ENCODE measurements around the gene CLEC9A.

CLEC9A gene

DNA sequence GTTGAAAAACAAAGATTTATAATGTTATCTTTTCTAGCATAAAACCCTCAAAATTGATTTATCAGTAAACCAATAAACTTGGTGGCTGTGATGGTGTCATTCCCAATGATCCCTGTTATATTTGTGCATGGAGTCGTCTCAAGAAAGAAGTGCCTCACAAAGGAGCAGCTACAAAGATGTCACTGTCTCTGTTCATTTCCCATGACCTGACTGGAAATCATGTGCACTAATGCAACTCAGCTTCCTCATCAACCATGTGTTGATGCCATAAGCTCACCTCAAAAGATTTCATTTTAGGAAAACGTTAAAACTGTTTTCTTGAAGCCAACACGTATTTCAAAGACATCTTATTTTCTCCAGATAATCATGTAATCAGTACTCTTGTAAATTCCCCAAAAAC lies 39.5 kb downstream of the CLEC9A start:
- TF ChIP-seq YY1 (IDR thresholded peaks at IDR 0.05; ENCODE audit: low read depth) (no peak), TEAD4 (IDR thresholded peaks at IDR 0.05) (no peak)
- TF ChIP-seq, protein P1, sequence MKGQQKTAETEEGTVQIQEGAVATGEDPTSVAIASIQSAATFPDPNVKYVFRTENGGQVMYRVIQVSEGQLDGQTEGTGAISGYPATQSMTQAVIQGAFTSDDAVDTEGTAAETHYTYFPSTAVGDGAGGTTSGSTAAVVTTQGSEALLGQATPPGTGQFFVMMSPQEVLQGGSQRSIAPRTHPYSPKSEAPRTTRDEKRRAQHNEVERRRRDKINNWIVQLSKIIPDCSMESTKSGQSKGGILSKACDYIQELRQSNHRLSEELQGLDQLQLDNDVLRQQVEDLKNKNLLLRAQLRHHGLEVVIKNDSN (IDR thresholded peaks at IDR 0.05): no peak

DNA sequence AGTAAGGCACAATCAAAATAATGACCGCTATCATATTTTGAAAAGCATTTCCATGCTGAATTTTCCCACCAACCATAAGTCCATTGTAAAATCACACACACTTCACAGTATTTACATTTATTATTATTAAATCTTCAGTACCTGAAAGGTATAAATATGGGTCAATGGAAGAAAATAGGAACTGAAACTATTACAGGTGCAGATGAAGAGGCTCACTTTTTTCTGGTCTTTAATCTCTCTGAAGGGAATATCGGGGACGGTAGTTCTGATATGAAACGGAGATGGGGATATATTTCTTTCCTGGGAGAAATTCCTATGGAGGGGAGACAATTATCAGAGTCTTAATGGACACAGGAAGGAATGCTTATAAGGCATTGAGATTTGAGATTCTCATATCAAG lies 39.9 kb downstream of the CLEC9A start:
- TF ChIP-seq RAD21 (IDR thresholded peaks at IDR 0.05; ENCODE audit: low read depth): no peak
- TF ChIP-seq CEBPB (IDR thresholded peaks at IDR 0.05): no peak
- no peak for TF ChIP-seq CREB1 (IDR thresholded peaks at IDR 0.05; ENCODE audit: low read depth)
- no peak for TF ChIP-seq TEAD4 (IDR thresholded peaks at IDR 0.05)
- TF ChIP-seq, protein P2, sequence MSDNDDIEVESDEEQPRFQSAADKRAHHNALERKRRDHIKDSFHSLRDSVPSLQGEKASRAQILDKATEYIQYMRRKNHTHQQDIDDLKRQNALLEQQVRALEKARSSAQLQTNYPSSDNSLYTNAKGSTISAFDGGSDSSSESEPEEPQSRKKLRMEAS (IDR thresholded peaks at IDR 0.05): no peak
- TF ChIP-seq TAF1 (IDR thresholded peaks at IDR 0.05; ENCODE audit: low read depth): no peak
- TF ChIP-seq FOXM1 (IDR thresholded peaks at IDR 0.05; ENCODE audit: borderline replicate concordance, low read depth): no peak
- no peak for TF ChIP-seq EP300 (IDR thresholded peaks at IDR 0.05; ENCODE audit: borderline replicate concordance)
- TF ChIP-seq ZBTB7A (IDR thresholded peaks at IDR 0.05; ENCODE audit: low read depth): no peak
- TF ChIP-seq, protein P3, sequence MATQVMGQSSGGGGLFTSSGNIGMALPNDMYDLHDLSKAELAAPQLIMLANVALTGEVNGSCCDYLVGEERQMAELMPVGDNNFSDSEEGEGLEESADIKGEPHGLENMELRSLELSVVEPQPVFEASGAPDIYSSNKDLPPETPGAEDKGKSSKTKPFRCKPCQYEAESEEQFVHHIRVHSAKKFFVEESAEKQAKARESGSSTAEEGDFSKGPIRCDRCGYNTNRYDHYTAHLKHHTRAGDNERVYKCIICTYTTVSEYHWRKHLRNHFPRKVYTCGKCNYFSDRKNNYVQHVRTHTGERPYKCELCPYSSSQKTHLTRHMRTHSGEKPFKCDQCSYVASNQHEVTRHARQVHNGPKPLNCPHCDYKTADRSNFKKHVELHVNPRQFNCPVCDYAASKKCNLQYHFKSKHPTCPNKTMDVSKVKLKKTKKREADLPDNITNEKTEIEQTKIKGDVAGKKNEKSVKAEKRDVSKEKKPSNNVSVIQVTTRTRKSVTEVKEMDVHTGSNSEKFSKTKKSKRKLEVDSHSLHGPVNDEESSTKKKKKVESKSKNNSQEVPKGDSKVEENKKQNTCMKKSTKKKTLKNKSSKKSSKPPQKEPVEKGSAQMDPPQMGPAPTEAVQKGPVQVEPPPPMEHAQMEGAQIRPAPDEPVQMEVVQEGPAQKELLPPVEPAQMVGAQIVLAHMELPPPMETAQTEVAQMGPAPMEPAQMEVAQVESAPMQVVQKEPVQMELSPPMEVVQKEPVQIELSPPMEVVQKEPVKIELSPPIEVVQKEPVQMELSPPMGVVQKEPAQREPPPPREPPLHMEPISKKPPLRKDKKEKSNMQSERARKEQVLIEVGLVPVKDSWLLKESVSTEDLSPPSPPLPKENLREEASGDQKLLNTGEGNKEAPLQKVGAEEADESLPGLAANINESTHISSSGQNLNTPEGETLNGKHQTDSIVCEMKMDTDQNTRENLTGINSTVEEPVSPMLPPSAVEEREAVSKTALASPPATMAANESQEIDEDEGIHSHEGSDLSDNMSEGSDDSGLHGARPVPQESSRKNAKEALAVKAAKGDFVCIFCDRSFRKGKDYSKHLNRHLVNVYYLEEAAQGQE (IDR thresholded peaks at IDR 0.05; ENCODE audit: low read depth): no peak
- no peak for TF ChIP-seq TCF12 (IDR thresholded peaks at IDR 0.05; ENCODE audit: low read depth)
- no peak for TF ChIP-seq EGR1 (IDR thresholded peaks at IDR 0.05)
- TF ChIP-seq NFIC (IDR thresholded peaks at IDR 0.05): no peak
- no peak for TF ChIP-seq YY1 (IDR thresholded peaks at IDR 0.05; ENCODE audit: low read depth)
- TF ChIP-seq, protein P1 (IDR thresholded peaks at IDR 0.05): no peak

DNA sequence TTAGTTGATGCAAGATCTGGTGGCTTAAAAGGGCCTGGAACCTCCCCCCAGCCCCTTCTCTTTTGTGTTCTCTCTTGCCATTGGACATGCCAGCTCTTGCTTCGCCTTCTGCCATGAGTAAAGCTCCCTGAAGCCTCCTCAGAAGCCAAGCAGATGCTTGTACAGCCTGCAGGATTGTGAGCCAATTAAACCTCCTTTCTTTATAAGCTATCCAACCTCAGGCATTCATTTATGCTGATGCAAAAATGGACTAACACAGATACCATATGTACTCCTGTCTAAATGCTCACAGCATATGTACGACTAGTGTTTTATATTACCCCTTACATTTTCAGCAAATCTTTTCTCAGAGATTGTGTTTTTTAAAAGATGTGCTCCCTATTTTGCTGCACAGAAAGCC lies 41.6 kb downstream of the CLEC9A start:
- TF ChIP-seq EP300 (IDR thresholded peaks at IDR 0.05; ENCODE audit: borderline replicate concordance) (no peak), YY1 (IDR thresholded peaks at IDR 0.05; ENCODE audit: low read depth) (no peak), RAD21 (IDR thresholded peaks at IDR 0.05; ENCODE audit: low read depth) (no peak), TEAD4 (IDR thresholded peaks at IDR 0.05) (no peak)
- TF ChIP-seq, protein P2 (IDR thresholded peaks at IDR 0.05): no peak

DNA sequence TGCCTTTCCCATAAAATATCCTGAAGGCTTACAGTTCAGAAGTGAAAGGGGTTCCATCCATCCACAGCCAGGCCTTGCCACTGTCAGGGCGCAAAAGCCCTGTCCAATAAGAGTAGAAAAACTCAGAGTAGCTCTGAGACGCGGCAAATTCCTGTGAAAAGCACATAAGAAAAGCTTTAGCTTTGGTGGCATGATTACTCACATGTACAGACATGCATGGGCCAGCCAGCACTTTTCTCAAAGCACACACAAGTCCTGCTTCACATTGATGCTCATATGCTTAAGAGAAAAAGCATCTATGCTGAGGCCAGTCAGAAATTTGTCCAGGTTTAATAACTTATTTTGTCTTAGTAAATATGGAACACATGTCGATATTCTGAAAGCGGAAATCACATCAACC lies 42.8 kb downstream of the CLEC9A start:
- TF ChIP-seq, protein P2 (IDR thresholded peaks at IDR 0.05): no peak
- TF ChIP-seq YY1 (IDR thresholded peaks at IDR 0.05; ENCODE audit: low read depth) (no peak), CEBPB (IDR thresholded peaks at IDR 0.05) (no peak), TEAD4 (IDR thresholded peaks at IDR 0.05) (no peak), RAD21 (IDR thresholded peaks at IDR 0.05; ENCODE audit: low read depth) (no peak), NFIC (IDR thresholded peaks at IDR 0.05) (no peak)

DNA sequence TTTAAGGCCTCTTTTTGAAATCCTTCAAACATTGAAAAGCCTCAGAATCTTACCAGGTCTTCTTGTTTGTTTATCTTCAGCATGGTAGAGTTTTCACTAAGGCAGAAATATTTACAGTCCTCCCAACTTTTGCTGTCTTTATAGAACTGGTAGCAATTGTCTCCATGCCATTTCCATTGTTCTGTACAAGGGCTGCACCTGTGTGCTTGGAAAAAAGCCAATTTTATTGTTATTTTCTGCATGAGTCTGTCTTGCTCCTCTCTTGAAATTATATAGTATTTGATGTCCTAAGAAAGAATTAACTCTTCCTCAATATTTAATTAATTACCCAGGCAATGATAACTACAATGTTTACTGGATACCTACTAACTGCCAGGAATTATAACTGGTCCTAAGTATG lies 45.0 kb downstream of the CLEC9A start:
- TF ChIP-seq, protein P2 (IDR thresholded peaks at IDR 0.05): no peak
- TF ChIP-seq EP300 (IDR thresholded peaks at IDR 0.05; ENCODE audit: borderline replicate concordance) (no peak), NFIC (IDR thresholded peaks at IDR 0.05) (no peak), TEAD4 (IDR thresholded peaks at IDR 0.05) (no peak), CREB1 (IDR thresholded peaks at IDR 0.05; ENCODE audit: low read depth) (no peak), TAF1 (IDR thresholded peaks at IDR 0.05; ENCODE audit: low read depth) (no peak), CEBPB (IDR thresholded peaks at IDR 0.05) (no peak), RAD21 (IDR thresholded peaks at IDR 0.05; ENCODE audit: low read depth) (no peak), YY1 (IDR thresholded peaks at IDR 0.05; ENCODE audit: low read depth) (no peak)

DNA sequence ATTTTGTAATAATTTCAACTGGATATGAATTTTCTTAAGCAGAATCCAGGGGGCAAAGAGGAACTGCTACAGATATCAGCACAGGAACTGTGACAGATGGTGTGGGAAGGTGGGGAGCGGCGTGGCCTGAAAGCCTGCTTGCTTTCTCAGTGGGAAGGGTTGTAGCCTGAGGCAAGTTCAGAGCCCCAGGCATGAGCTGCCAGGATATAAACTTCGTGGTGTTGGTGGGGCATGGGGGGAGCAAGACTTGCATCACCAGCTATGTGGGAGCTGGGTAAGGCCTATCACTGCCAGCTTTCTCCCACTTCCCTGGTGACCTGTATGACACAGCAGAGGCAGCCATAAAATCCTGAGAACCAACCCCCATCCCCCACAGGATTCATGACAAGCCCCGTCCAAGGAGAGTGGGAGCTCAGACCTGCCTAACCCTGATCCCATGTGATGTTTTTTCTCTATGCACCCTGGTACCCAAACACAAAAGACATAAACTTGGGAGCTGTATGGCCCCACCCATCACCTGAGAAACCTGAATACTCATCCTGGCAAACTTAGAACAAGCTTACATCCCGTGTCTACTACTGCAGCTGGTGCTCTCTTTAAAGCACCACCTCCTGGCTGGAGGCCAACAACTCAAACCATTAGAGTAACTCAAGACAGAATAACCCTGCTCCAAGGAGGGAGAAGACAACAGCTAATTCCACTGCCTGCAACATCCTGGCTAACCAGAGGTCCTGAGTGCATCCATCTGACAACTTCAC lies 51.8 kb downstream of the CLEC9A start:
- TF ChIP-seq EP300 (IDR thresholded peaks at IDR 0.05; ENCODE audit: borderline replicate concordance) (no peak), NFIC (IDR thresholded peaks at IDR 0.05) (no peak), CEBPB (IDR thresholded peaks at IDR 0.05) (no peak), YY1 (IDR thresholded peaks at IDR 0.05; ENCODE audit: low read depth) (no peak), EGR1 (IDR thresholded peaks at IDR 0.05) (no peak), ZBTB7A (IDR thresholded peaks at IDR 0.05; ENCODE audit: low read depth) (no peak), TAF1 (IDR thresholded peaks at IDR 0.05; ENCODE audit: low read depth) (no peak), TEAD4 (IDR thresholded peaks at IDR 0.05) (no peak)
- TF ChIP-seq, protein P1 (IDR thresholded peaks at IDR 0.05): no peak

DNA sequence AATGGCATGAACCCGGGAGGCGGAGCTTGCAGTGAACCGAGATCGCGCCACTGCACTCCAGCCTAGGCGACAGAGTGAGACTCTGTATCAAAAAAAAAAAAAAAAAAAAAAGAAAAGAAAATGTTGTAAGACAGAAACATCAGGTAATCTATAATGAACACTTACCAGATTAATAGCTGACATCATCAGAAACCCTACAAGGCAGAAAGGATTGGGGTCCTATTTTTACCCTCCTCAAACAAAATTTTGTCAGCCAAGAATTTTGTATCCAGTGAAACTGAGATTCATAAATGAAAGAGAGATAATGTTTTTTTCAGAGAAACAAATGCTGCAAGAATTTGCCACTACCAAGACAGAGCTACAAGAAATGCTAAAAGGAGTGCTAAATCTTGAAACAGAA lies 54.3 kb downstream of the CLEC9A start:
- TF ChIP-seq YY1 (IDR thresholded peaks at IDR 0.05; ENCODE audit: low read depth) (no peak), CREB1 (IDR thresholded peaks at IDR 0.05; ENCODE audit: low read depth) (no peak), EGR1 (IDR thresholded peaks at IDR 0.05) (no peak), RAD21 (IDR thresholded peaks at IDR 0.05; ENCODE audit: low read depth) (no peak), TCF12 (IDR thresholded peaks at IDR 0.05; ENCODE audit: low read depth) (no peak), TAF1 (IDR thresholded peaks at IDR 0.05; ENCODE audit: low read depth) (no peak), NFIC (IDR thresholded peaks at IDR 0.05) (no peak), ZBTB7A (IDR thresholded peaks at IDR 0.05; ENCODE audit: low read depth) (no peak), EP300 (IDR thresholded peaks at IDR 0.05; ENCODE audit: borderline replicate concordance) (no peak), TEAD4 (IDR thresholded peaks at IDR 0.05) (no peak), FOXM1 (IDR thresholded peaks at IDR 0.05; ENCODE audit: borderline replicate concordance, low read depth) (no peak), CEBPB (IDR thresholded peaks at IDR 0.05) (no peak)
- TF ChIP-seq, protein P2 (IDR thresholded peaks at IDR 0.05): no peak
- TF ChIP-seq, protein P1 (IDR thresholded peaks at IDR 0.05): no peak
- TF ChIP-seq, protein P3 (IDR thresholded peaks at IDR 0.05; ENCODE audit: low read depth): no peak

Data from Ishikawa (cell line).